Measurements from ENCODE around the gene ATRAID.

The ATRAID gene

DNA sequence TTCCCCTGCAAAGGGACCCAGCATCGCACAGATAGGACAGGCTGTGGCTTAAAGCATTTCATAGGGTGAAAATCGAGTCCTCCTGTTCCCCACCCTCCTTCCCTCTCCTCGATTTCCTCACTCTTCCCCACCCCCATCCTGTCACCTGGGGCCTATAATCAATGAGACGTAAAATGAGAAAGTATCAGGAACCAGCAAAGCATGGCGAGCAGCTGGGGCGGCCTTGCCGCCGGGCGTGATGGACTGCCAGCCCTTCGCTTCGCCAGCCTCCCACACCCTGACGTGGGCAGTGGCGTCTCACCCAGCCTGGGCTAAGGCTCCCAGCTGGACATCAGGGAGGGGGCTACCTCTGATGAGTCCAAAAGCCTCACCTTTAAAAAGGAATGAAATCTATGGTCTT, 39.9 kb downstream of the ATRAID start:
- DNase-seq, result no peak

DNA sequence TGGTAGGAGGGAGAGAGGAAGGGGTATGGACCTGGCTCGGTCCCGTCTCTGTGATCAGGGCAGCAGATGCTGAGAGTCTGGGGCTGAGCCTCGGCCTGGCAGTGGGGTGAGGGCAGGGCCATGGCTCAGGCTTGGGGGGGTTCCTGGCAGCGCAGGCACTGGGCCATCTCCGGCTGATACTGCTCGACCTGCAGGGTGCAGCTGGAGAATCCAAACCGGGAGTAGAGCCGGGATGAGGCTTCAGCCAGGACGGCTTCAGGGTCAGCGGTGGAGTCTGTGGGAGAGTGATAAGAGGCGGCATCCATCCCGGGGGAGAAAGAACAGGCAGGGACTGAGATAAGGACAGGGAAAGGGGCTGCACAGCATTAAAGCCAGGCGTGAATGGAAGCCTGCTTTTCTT, 43.3 kb downstream of the ATRAID start:
- DNase-seq, result peak; percentile 41

DNA sequence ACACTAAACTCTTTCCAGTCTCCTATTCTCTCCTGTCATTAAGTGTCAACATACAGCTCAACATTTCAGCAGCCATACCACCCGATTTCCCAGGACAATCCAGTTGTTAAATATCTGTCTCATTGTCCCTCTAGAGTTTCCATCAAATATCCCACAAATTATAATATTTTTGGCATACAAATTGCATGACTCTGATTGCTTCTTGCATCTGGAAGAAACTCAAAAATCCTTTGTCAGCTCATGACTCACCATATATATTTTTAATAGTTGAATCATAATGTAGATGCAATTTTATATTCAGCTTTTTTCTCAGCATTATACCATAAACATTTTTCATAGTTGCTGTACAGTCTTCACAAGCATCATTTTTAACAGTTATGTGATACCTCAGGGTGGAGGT, 43.8 kb downstream of the ATRAID start:
- DNase-seq, result no peak

- DNase-seq, result no peak
These were observed 45.1 kb downstream of the ATRAID start for GRCh38 chr2:27256855-27257454.

GRCh38 chr2:27258051-27258450, 46.2 kb downstream of the ATRAID start:
- DNase-seq, result no peak

GRCh38 chr2:27261241-27261925, 49.5 kb downstream of the ATRAID start:
- no peak for DNase-seq

DNA sequence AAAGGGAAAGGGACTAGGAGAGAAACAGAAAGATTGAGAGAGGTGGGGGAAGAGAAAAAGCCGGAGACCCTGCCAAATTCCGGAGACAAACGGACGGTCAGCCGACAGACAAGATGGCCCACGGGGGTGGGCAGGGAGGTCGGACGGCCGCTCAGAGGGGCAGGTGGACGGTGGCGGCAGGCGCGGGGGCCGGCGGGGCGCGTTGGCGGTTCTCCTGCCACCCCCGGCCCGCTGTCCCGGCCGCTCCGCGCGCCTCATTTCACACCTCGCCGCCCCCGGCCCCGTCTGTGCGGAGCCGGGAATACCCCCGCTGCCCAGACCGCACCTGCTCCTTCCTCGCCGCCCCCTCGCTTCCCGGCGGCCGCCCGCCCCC, 50.1 kb downstream of the ATRAID start:
- DNase-seq, result no peak

- DNase-seq, result peak; percentile 40
These were observed 50.8 kb downstream of the ATRAID start, which contains the start of gene SLC30A3 for GRCh38 chr2:27262379-27263286. Gene SLC30A3 (minus strand): TSS chr2:27263047. CDS start chr2:27262906, 141 bp downstream.

DNA sequence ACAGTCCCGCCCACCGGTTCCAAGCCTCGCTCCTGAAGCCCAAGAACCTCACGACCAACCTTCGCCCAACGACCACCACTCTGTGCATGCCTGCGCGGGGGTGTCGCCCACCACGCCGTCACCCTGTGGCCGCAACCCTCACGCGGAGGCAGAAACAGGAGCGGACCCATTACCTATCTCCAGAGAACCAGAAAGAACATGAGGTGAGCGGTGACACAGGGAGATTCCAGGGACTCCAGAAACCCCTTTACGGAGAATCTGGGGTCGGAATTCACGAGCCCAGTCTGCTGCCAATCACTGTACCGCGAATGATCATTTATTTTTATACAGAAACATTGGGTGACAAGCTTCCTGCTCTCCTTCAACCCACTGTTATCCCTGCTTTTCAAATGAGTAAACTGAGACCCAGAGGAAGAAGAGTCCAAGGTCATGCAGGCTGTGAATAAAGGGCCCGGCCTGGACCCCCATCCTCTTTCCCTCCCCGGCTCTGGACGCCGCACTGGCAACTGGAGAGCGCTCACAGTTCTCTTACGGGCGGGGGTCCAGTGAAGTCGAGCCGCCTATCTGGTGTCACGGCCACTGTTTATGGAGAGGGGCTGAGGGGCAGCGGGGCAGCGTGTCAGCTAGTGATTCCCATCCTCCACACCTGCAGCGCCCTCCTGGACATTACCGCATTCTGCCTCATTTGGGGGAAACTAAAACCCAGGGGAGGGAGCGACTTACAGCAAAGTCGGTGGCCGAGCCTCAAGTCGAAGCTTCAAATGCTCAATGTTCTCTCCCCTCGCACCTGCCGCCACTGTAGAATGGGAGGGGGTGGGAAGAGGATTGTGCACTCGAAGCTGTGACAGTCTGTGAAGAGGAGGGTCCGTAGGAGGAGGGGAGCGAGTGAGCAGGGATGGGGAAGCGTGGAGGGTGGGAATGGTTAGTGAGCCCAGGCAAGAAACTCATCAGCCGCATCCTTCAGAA, 51.7 kb downstream of the ATRAID start:
- DNase-seq, result no peak

GRCh38 chr2:27264253-27264752, 52.5 kb downstream of the ATRAID start:
- no peak for DNase-seq

DNA sequence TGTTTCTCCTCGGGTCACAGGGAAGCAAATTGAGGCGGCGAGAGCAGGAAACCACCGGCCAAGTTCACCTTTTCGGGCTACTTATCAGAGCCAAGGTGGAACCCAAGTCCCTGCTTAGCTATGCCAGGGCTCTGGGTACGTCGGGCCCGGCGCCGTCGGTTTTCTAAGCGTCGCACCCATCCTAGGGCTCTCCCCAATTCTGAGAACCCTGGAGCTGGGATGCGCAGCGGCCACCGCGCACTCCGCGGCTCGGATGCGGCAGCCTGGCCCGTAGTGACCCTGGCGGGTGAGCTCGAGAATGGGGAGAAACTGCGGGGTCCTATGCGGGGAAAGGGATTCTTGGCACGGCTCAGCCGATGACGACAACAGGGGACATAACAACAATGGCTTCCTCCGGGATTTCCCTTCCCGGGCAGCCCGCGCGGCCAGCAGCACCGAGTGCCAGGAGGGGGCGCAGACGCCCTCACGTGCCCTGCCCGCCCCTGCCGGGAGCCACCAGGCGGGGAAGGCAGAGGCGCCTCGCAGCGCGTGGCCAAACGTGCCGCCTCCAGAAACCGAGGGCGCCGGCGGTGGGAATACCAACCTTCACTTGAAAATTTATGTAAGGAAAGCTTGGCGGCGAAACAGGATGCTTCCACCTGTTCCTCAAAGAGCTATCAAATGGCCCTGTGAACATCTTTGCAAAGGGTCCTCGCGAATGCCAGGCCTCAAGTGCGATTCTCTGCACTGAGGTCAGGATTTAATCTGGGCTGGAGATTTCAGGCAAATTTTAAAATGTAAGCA, 53.1 kb downstream of the ATRAID start:
- no peak for DNase-seq

- no peak for DNase-seq
These were observed 53.7 kb downstream of the ATRAID start for GRCh38 chr2:27265536-27265870.
